Lung (tissue), 12 donors: ENCODE measurements around the gene RNF112. TPM values are rescaled to one million over a fixed set of nuclear protein-coding genes. Genes with fewer than 3 reads are reported as not detected.

Source experiments
- ATAC-seq: fragments of 200-7000 bp; cut with Tn5 transposase; one replicate; pipeline ENCODE4 v1.9.1; 2020; ENCODE audit warnings: moderate number of reproducible peaks; ENCODE audit not compliant: insufficient read depth, low FRiP score
- DNase-seq, 3 donors: peaks; one replicate each; pipeline ENCODE4 v3.0.0-alpha.2; 2013 to 2017
- H3K27ac ChIP-seq, 2 donors: one replicate each; pipeline ENCODE4 v1.5.1; 2013; ENCODE audit warnings: mild to moderate bottlenecking in 2 of 2, moderate library complexity in 2 of 2, control low read depth in 1 of 2, inconsistent platforms in 1 of 2, low read depth in 1 of 2, low read length in 1 of 2
- H3K27me3 ChIP-seq, 3 donors: one replicate each; pipeline ENCODE4 v1.5.1; 2013; ENCODE audit warnings: low read length in 2 of 3; ENCODE audit not compliant: control insufficient read depth in 3 of 3, insufficient read depth in 3 of 3
- H3K36me3 ChIP-seq, 4 donors: one replicate each; pipeline ENCODE4 v1.5.1; 2013; ENCODE audit warnings: low read length in 4 of 4, mild to moderate bottlenecking in 1 of 4, moderate library complexity in 1 of 4; ENCODE audit not compliant: control insufficient read depth in 4 of 4, insufficient read depth in 4 of 4
- H3K4me1 ChIP-seq, 5 donors: one replicate each; pipeline ENCODE4 v1.5.1; 2013; ENCODE audit warnings: low read length in 5 of 5, mild to moderate bottlenecking in 2 of 5, moderate library complexity in 1 of 5; ENCODE audit not compliant: control insufficient read depth in 5 of 5, insufficient read depth in 5 of 5
- H3K4me3 ChIP-seq: one replicate; pipeline ENCODE4 v1.5.1; 2013; ENCODE audit warnings: mild to moderate bottlenecking, control low read depth, moderate library complexity
- H3K9ac ChIP-seq, 2 donors: one replicate each; pipeline ENCODE4 v1.5.1; 2013; ENCODE audit warnings: low read length in 2 of 2, control low read depth in 1 of 2; ENCODE audit not compliant: insufficient read depth in 1 of 2
- H3K9me3 ChIP-seq, 4 donors: one replicate each; pipeline ENCODE4 v1.5.1; 2013; ENCODE audit warnings: low read length in 3 of 4, mild to moderate bottlenecking in 1 of 4, moderate library complexity in 1 of 4; ENCODE audit not compliant: control insufficient read depth in 4 of 4, insufficient read depth in 3 of 4
- CTCF ChIP-seq: IDR thresholded peaks from 2 replicates; pipeline ENCODE4 v1.5.1; 2012; ENCODE audit warnings: mild to moderate bottlenecking; ENCODE audit errors: control extremely low read depth, extremely low read depth
- WGBS, 2 donors: extraction: QIAGEN DNeasy Blood & Tissue Kit; methylation state at CpG; one replicate each; pipeline ENCODE4 v1.1.7; 2013; 5-methylcytosine and 5-hydroxymethylcytosine counted together
- polyA plus RNA-seq, 2 donors: library from polyadenylated mRNA; stranded (reverse); fragments of 200-250 nt; gene quantifications; one replicate each; pipeline ENCODE4 v1.2.1, GENCODE V29; 2013
- total RNA-seq, 2 donors: library from RNA; depleted of rRNA in 1 of 2; stranded (reverse); fragments of >200 nt in 1 of 2; gene quantifications; one replicate each; pipeline ENCODE4 v1.2.1, GENCODE V29; 2014 to 2021
- donor health status: control.
- donor health status: control.
- donor health status: Bipolar disorder and iron deficiency.
- donor health status: healthy.
- donor health status: DM: yes; HTN: yes; CAD: no.

RNF112 gene
- total and polyA plus RNA-seq, 4 donors = 2.4 to 6.9 (median 3.3) TPM

GRCh38 chr17:19399750-19400450, 11.1 kb upstream of the RNF112 start:
- H3K9ac ChIP-seq = no peak overlapping the region
- no peak overlapping the region for H3K4me3 ChIP-seq
- peaks cover 0 to 3% (median 0%) of the 10 kb centered on the region in 4 donors for H3K9me3 ChIP-seq
- peak; percentile 87 to 94 (median 89) for DNase-seq
- H3K4me1 ChIP-seq = peaks cover 0 to 45% (median 20%) of the 10 kb centered on the region in 5 donors
- WGBS, 2 donors = 84% methylated on average over 3 of the region's 3 CpGs
- no peak for ATAC-seq
- no peak for TF ChIP-seq CTCF
- no peaks in the 10 kb centered on the region for H3K36me3 ChIP-seq
- no peaks in the 10 kb centered on the region for H3K27me3 ChIP-seq
- H3K27ac ChIP-seq = peak overlapping the region in 1 of 2 donors; percentile 62

GRCh38 chr17:19401321-19402010, 9.6 kb upstream of the RNF112 start:
- ATAC-seq (no peak), DNase-seq (peak in 1 of 3 donors; percentile 36)
- H3K9me3 ChIP-seq = peaks cover 0 to 3% (median 0%) of the 10 kb centered on the region in 4 donors
- WGBS, 2 donors = 84 to 85% methylated on average over 8 of the region's 8 CpGs
- TF ChIP-seq CTCF = no peak
- no peaks in the 10 kb centered on the region for H3K27me3 ChIP-seq
- H3K9ac ChIP-seq = no peak overlapping the region
- H3K27ac ChIP-seq = no peak overlapping the region
- H3K4me1 ChIP-seq = peaks cover 0 to 45% (median 20%) of the 10 kb centered on the region in 5 donors
- H3K36me3 ChIP-seq = no peaks in the 10 kb centered on the region
- H3K4me3 ChIP-seq = no peak overlapping the region

- H3K27me3 ChIP-seq = no peaks in the 10 kb centered on the region
- no peak overlapping the region for H3K9ac ChIP-seq
- H3K27ac ChIP-seq = no peak overlapping the region
- DNase-seq (peak in 2 of 3 donors; percentile 38 to 42), ATAC-seq (no peak)
- 87 to 88% methylated on average over 1 of the region's 1 CpG for WGBS, 2 donors
- peaks cover 0 to 3% (median 0%) of the 10 kb centered on the region in 4 donors for H3K9me3 ChIP-seq
- no peak overlapping the region for H3K4me3 ChIP-seq
- H3K36me3 ChIP-seq = no peaks in the 10 kb centered on the region
- TF ChIP-seq CTCF = no peak
- H3K4me1 ChIP-seq = peaks cover 0 to 45% (median 20%) of the 10 kb centered on the region in 5 donors
These were observed 8.9 kb upstream of the RNF112 start for GRCh38 chr17:19402171-19402570.
